NCI-H1694 (cell line): ENCODE measurements around the gene CIB2.

Experiments
- DNase-seq: peaks from one replicate; lab custom pipeline; 2025; lab: John Stamatoyannopoulos, UW

The CIB2 gene

DNA sequence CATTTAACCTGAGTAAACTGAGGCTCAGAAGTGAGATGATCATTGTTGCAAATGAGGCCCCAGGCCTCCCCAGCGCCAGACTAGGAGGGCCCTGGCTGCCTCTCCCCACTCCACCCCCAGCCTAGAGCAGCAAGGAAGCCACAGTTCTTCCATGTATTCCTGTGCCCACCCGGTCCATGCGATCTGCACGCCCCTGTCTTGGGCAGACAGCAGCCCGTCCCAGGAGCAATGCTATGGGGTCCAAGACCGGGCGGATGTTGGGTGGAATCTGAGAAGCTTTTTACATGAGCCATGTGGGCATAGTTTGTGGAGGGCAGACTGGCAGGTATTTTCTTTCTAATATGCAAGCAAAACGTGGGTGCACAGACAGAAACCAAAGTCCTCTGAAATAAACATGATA lies 23.8 kb downstream of the CIB2 start:
- DNase-seq, result no peak

- DNase-seq, result no peak
Observed at GRCh38 chr15:78105476-78106241, 25.6 kb downstream of the CIB2 start.

GRCh38 chr15:78104566-78105475 lies 26.4 kb downstream of the CIB2 start:
- no peak for DNase-seq

DNA sequence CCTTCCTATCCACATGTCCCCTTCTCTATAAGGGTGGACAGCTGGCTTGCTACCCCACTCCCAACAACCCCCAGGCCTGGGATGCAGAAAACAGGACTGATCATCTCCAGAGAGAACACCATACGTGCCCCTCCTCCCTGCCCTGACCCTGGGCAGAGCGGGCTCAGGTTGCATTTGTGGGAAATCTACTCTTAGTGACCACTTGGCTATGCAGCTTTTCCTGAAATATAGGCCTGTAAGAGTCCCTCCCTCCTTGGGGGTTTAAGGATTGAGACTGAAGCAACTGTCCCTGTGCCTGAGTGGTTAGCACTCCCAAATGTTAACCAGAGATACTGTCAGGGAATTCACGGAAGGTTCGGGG lies 27.1 kb downstream of the CIB2 start:
- no peak for DNase-seq

- no peak for DNase-seq
Observed at GRCh38 chr15:78103406-78104118, 27.7 kb downstream of the CIB2 start.

GRCh38 chr15:78102741-78103140 lies 28.5 kb downstream of the CIB2 start:
- no peak for DNase-seq

DNA sequence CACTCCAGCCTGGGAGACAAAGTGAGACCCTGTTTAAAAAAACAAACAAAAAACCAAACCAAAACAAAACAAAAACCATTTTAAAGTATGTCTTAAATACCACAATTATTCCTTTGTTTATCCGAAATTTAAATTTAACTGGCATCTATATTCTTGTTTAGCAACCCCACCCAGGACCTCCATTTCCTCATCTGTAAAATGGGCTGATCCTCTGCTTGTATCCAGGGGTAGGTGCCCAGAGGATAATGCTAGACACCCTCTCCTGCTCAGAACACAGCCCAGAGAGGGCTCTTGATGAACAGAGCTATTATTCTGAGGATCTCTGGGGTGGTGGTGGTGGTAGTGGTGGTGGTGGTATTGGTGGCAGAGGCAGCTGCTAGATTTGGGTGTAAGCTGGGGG lies 29.0 kb downstream of the CIB2 start:
- no peak for DNase-seq

DNA sequence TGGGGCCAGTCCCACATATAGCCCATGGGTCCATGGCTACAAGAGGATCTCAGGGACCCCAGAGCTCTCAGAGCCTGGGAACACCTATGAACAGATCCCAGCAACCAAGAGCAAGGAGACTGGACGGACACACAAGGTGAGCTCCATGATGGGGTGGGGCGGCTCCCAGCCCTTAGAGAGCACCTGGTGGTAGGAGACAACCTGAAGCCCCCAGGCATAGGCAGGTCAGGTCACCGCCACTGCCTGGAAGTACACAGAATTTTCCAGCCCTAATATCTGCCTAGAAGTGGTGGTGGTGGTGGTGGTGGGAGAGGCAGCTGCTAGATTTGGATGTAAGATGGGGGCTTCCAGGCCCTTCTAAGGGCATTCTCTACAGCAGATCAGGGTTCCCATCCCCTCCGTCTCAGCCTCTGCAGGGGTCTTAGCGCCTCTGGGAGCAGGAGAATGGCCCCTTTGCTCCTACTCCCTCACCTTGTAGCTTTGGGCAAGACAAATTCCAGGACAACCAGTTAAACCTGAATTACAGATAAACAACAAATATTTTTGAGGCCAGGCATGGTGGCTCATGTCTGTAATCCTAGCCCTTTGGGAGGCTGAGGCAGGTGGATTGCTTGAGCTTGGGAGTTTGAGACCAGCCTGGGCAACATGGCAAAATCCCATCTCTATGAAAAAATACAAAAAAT lies 29.7 kb downstream of the CIB2 start:
- DNase-seq, result no peak

DNA sequence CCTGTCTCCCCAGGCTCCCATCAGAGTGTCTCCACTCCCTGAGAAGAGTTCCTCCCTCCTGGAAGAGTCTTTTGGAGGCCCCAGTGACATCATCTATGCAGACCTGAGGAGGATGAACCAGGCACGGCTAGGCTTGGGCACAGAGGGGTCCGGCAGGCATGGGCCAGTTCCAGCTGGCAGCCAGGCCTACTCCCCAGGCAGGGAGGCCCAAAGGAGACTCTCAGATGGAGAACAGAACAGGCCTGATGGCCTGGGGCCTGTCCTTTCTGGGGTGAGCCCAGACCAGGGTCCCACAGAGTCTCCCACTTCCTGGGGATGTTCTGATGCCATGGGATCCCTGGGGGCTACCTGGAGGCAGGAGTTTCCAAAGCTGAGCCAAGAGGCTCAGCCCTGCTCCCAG lies 30.4 kb downstream of the CIB2 start:
- DNase-seq, result no peak

DNA sequence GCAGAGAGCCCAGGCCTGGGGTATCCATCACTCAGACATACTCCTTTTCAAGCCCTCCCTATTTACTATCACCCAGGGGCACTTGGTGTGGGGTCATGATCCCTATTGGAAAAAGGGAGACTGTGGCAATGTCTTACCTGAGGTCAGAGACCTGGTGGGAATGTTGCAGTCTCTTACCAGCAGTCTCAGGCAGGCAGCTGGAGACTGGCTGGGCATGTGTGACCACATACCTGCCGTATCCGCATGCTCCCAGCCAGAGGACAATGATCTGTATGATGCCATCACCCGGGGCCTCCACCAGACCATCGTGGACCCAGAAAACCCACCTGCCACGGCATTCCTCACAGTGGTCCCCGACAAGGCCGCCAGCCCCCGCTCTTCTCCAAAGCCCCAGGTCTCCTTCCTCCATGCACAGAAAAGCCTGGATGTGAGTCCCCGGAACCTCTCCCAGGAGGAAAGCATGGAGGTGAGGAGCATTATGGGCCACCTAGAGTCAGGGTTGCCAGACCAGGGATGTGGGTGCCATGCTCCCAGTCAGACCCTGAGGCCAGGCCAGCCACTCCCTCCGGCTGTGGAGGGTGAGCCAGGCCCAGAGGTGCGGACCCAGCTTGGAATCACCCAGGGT lies 33.0 kb downstream of the CIB2 start:
- DNase-seq, result no peak

- DNase-seq, result no peak
Observed at GRCh38 chr15:78097667-78098066, 33.6 kb downstream of the CIB2 start.

DNA sequence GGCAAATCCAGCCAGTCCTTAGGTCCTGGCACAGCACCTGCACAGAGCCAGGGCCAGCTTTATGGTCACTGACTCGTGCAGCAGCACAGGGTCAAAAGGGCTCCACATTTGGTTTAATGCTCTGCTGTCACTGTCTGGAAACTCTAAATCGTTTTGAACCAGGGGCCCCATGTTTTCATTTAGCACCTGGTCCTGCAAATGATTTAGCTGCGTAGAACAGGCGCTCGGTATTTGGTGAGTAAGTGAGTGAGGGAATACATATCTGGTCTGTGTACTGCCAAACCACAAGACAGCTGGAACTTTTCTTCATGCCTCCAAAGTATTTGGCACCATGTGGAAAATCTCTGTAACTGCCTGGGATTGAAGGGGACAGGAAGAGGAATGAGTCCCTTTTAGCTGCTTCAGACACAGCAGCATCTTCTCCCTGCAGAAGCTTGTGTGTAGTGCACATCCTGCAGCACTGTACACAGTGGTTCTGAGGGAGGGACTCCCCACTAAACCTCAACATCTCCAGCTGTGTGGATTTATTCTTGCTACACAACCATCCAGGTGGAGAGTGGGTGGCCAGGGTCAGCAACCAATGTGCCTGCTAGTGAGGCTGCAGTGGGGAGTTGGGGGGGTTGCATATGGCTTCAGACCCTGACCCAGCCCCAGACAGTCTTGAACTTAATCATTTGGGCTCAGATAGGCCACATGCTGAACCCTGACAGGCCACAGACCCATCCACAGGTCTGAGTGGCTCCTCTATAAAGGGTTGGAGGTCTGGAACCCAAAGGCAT lies 37.8 kb downstream of the CIB2 start:
- DNase-seq, result no peak

GRCh38 chr15:78092261-78093041 lies 38.8 kb downstream of the CIB2 start, which contains the start of gene SH2D7:
SH2D7 (plus strand) TSS chr15:78092561; CDS start chr15:78092585, 24 bp downstream.
- DNase-seq, result no peak

DNA sequence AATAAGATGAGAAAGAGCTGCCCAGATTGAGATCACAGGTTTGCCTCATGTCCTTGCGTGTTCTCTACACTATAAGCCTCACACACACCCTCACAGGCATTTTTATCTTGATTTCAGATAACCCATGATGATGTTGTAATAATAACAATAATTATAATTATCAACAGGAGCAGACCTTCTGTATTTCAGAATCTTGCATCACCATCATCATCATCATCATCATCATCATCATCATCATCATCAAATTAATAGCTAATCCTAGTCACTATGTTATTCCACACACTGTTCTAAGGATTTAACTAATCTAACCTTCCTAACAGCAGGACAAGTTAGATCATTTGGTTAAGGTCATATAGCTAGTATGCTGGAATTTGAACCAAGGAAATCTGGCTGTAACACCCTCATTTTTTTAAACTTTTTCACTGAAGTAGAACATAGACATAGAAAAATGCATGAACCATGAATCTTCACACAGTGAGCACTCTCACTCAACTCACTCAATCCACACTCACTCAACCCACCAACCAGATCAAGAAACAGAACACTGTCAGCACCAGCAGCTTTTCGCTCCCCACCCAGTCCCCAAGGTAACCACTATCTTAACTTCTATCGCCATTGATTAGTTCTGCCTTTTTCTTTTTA lies 40.7 kb downstream of the CIB2 start:
- DNase-seq, result no peak

GRCh38 chr15:78088773-78089080 lies 42.5 kb downstream of the CIB2 start:
- DNase-seq, result no peak

DNA sequence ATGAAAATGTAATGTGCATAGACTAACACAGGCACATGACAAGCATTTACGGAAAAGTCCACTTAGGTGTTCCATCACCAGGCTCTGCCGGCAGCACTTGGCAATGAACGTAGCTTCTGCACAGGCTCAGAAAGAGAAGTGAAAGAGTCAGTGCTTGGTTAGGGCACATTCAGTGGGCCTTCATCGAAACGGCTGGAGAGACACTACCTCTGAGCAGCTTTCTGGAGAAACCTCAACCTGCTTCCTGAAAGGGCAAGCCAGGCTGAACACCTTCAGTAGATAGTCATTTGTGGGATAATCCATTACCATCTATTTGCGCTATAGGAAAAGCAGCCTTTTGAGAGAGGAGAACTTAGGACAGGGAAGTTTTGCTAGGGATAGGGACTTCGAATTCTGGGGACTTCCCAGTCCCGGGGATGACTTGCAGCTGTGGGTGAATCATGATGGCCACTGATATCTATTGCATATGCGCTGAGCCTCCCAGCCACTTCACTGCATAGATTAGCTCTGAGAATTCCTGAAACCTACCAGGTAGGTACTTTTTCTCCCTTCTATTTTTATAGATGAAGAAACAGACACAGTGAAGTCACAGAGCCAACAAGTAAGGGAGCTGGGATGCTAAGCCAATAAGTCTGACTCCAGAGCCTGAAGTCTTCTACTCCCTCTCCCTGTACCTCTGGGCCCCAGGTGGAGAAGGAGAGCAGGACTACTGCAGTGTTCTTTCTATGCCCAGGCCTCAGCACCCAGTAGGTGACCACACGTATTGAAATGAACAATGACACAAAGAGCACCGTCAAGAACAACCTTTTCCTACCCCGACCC lies 43.1 kb downstream of the CIB2 start:
- no peak for DNase-seq

- DNase-seq, result no peak
Observed at GRCh38 chr15:78085928-78086327, 45.3 kb downstream of the CIB2 start.

- no peak for DNase-seq
Observed at GRCh38 chr15:78084449-78084750, 46.8 kb downstream of the CIB2 start.
